ENCODE results near the gene MICB.

DNA sequence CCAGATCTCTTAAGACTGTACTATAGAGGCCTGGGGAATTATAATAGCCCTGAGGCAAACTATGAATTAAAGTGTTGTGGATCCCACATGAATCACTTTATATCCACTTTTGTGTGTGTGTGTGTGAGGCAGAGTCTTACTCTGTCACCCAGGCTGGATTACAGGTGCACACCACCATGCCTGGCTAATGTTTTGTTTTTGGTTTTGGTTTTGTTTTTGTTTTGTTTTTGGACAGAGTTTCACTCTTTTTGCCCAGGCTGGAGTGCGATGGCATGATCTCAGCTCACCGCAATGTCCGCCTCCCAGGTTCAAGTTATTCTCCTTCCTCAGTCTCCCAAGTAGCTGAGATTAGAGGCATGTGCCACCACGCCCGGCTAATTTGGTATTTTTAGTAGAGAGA, 32.2 kb upstream of the MICB start:
- no peak for TF ChIP-seq POLR2A (IDR thresholded peaks at IDR 0.05)
- TF ChIP-seq, protein P1, sequence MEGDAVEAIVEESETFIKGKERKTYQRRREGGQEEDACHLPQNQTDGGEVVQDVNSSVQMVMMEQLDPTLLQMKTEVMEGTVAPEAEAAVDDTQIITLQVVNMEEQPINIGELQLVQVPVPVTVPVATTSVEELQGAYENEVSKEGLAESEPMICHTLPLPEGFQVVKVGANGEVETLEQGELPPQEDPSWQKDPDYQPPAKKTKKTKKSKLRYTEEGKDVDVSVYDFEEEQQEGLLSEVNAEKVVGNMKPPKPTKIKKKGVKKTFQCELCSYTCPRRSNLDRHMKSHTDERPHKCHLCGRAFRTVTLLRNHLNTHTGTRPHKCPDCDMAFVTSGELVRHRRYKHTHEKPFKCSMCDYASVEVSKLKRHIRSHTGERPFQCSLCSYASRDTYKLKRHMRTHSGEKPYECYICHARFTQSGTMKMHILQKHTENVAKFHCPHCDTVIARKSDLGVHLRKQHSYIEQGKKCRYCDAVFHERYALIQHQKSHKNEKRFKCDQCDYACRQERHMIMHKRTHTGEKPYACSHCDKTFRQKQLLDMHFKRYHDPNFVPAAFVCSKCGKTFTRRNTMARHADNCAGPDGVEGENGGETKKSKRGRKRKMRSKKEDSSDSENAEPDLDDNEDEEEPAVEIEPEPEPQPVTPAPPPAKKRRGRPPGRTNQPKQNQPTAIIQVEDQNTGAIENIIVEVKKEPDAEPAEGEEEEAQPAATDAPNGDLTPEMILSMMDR (IDR thresholded peaks at IDR 0.05) = no peak
- TF ChIP-seq POLR2AphosphoS5 (IDR thresholded peaks at IDR 0.05) = no peak
